ENCODE results near the gene WDR38.
"Not testable (repeated sequence)": the region's sequence is repeated elsewhere in the genome, so short reads cannot be mapped to it uniquely, and the experiment has no call there.

Gene WDR38

GRCh38 chr9:124841075-124841821 lies 12.0 kb upstream of the WDR38 start:
- Histone ChIP-seq H3K27ac (ENCODE audit: insufficient read depth in 1 of 2, low read depth in 1 of 2, low read length in 2 of 2, poor library complexity in 1 of 2, severe bottlenecking in 2 of 2) (no peak overlapping the region), H3K27me3 (replicated peaks in 2 of 5; ENCODE audit: control insufficient read depth in 4 of 5, insufficient read depth in 5 of 5, low read length in 4 of 5) (no peaks in the 10 kb centered on the region), H3K9me3 (ENCODE audit: control extremely low read depth in 1 of 5, control insufficient read depth in 4 of 5, insufficient read depth in 2 of 5, low read depth in 1 of 5, low read length in 4 of 5) (no peaks in the 10 kb centered on the region), H3K4me1 (ENCODE audit: control extremely low read depth in 1 of 4, control insufficient read depth in 4 of 4, insufficient read depth in 4 of 4, low read length in 3 of 4) (no peaks in the 10 kb centered on the region), H3K4me3 (ENCODE audit: control insufficient read depth in 1 of 7, extremely low read depth in 1 of 7, insufficient read depth in 4 of 7, low read depth in 2 of 7, low read length in 6 of 7) (no peak overlapping the region), H3K36me3 (ENCODE audit: control insufficient read depth in 4 of 4, insufficient read depth in 4 of 4, low read length in 3 of 4) (no peaks in the 10 kb centered on the region)
- ChIA-PET CTCF (interaction anchor here (0.8 to 15.6 kb wide), 10 partner anchors 10 to 67 kb away, joined by 3 to 213 read pairs (median 6); partner anchors contain the start of genes OLFML2A and WDR38), POLR2A (no interaction called here)
- DNase-seq = no peak
- WGBS (ENCODE audit: insufficient coverage) = 98% methylated on average over 7 of the region's 14 CpGs

- ChIA-PET POLR2A (no interaction called here), CTCF (interaction anchor here (0.6 to 21.5 kb wide), 6 partner anchors 8 to 330 kb away, joined by 3 to 547 read pairs (median 4); partner anchors contain the start of genes NR6A1, OLFML2A and WDR38)
- DNase-seq = no peak
- no peaks in the 10 kb centered on the region for H3K4me1 ChIP-seq (ENCODE audit: control extremely low read depth in 1 of 4, control insufficient read depth in 4 of 4, insufficient read depth in 4 of 4, low read length in 3 of 4)
- WGBS (ENCODE audit: insufficient coverage) = 95% methylated on average over 11 of the region's 11 CpGs
- no peak overlapping the region for H3K27ac ChIP-seq (ENCODE audit: insufficient read depth in 1 of 2, low read depth in 1 of 2, low read length in 2 of 2, poor library complexity in 1 of 2, severe bottlenecking in 2 of 2)
- H3K4me3 ChIP-seq (ENCODE audit: control insufficient read depth in 1 of 7, extremely low read depth in 1 of 7, insufficient read depth in 4 of 7, low read depth in 2 of 7, low read length in 6 of 7) = no peak overlapping the region
- H3K27me3 ChIP-seq (replicated peaks in 2 of 5; ENCODE audit: control insufficient read depth in 4 of 5, insufficient read depth in 5 of 5, low read length in 4 of 5) = no peaks in the 10 kb centered on the region
- H3K36me3 ChIP-seq (ENCODE audit: control insufficient read depth in 4 of 4, insufficient read depth in 4 of 4, low read length in 3 of 4) = no peaks in the 10 kb centered on the region
- H3K9me3 ChIP-seq (ENCODE audit: control extremely low read depth in 1 of 5, control insufficient read depth in 4 of 5, insufficient read depth in 2 of 5, low read depth in 1 of 5, low read length in 4 of 5) = no peaks in the 10 kb centered on the region
Observed at GRCh38 chr9:124843456-124844034, 9.7 kb upstream of the WDR38 start.

DNA sequence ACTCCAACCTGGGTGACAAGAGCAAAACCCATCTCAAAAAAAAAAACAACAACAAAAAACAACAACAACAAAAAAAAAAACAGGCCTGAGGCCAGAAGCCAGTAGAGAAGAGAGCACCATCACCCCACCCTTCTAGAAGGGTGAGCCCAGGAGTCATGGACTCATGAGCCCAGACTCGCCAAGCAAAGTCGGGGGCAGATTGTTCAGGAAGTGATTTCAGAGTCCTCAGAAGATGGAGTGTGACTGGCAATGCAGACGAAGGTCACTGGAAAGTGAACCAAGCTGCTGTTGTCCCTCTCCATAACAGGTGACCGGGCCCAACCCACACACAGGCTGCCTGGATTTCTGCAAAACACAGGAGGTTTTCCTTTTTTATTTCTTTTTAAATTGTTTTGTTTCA lies 9.0 kb upstream of the WDR38 start:
- Histone ChIP-seq H3K9me3 (ENCODE audit: control extremely low read depth in 1 of 5, control insufficient read depth in 4 of 5, insufficient read depth in 2 of 5, low read depth in 1 of 5, low read length in 4 of 5) (no peaks in the 10 kb centered on the region), H3K4me1 (ENCODE audit: control extremely low read depth in 1 of 4, control insufficient read depth in 4 of 4, insufficient read depth in 4 of 4, low read length in 3 of 4) (no peaks in the 10 kb centered on the region), H3K36me3 (ENCODE audit: control insufficient read depth in 4 of 4, insufficient read depth in 4 of 4, low read length in 3 of 4) (no peaks in the 10 kb centered on the region), H3K4me3 (ENCODE audit: control insufficient read depth in 1 of 7, extremely low read depth in 1 of 7, insufficient read depth in 4 of 7, low read depth in 2 of 7, low read length in 6 of 7) (no peak overlapping the region), H3K27ac (ENCODE audit: insufficient read depth in 1 of 2, low read depth in 1 of 2, low read length in 2 of 2, poor library complexity in 1 of 2, severe bottlenecking in 2 of 2) (no peak overlapping the region), H3K27me3 (replicated peaks in 2 of 5; ENCODE audit: control insufficient read depth in 4 of 5, insufficient read depth in 5 of 5, low read length in 4 of 5) (no peaks in the 10 kb centered on the region)
- no peak for DNase-seq
- POLR2A ChIA-PET = no interaction called here
- CTCF ChIA-PET = interaction anchor here (14.8 to 21.5 kb wide), 2 partner anchors 9 to 70 kb away, joined by 213 to 547 read pairs; partner anchors contain the start of genes NR6A1 and OLFML2A
- WGBS (ENCODE audit: insufficient coverage) = 67% methylated on average over 3 of the region's 4 CpGs

- not testable (repeated sequence) for H3K9me3 ChIP-seq (ENCODE audit: control extremely low read depth in 1 of 5, control insufficient read depth in 4 of 5, insufficient read depth in 2 of 5, low read depth in 1 of 5, low read length in 4 of 5); DNase-seq; H3K36me3 ChIP-seq (ENCODE audit: control insufficient read depth in 4 of 4, insufficient read depth in 4 of 4, low read length in 3 of 4); H3K27ac ChIP-seq (ENCODE audit: insufficient read depth in 1 of 2, low read depth in 1 of 2, low read length in 2 of 2, poor library complexity in 1 of 2, severe bottlenecking in 2 of 2); H3K4me3 ChIP-seq (ENCODE audit: control insufficient read depth in 1 of 7, extremely low read depth in 1 of 7, insufficient read depth in 4 of 7, low read depth in 2 of 7, low read length in 6 of 7); H3K4me1 ChIP-seq (ENCODE audit: control extremely low read depth in 1 of 4, control insufficient read depth in 4 of 4, insufficient read depth in 4 of 4, low read length in 3 of 4); H3K27me3 ChIP-seq (replicated peaks in 2 of 5; ENCODE audit: control insufficient read depth in 4 of 5, insufficient read depth in 5 of 5, low read length in 4 of 5)
- CTCF ChIA-PET = interaction anchor here (0.6 to 21.5 kb wide), 5 partner anchors 9 to 249 kb away, joined by 3 to 547 read pairs (median 4); partner anchors contain the start of genes NR6A1 and OLFML2A
- POLR2A ChIA-PET = interaction anchor here (0.7 kb wide), 1 partner anchor 225 kb away, joined by 3 read pairs; no protein-coding TSS in a partner anchor
- WGBS (ENCODE audit: insufficient coverage) = 88% methylated on average over 6 of the region's 9 CpGs
Observed at GRCh38 chr9:124846467-124846866, 6.8 kb upstream of the WDR38 start.

DNA sequence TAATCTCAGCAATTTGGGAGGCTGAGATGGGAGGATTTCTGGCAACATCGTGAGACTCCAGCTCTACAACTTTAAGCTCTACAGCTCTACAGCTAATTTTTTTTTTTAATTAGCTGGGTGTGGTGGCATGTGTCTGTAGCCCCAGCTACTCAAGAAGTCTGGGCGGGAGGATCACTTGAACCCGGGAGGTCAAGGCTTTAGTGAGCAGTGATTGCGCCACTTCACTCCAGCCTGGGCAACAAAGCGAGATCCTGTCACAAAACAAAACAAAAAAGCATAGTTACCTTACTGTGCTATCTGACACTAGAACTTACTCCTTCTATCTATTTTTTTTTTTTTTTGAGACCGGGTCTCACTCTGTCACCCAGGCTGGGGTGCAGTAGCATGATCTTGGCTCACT lies 6.3 kb upstream of the WDR38 start:
- ChIA-PET POLR2A (no interaction called here), CTCF (interaction anchor here (0.6 to 21.5 kb wide), 5 partner anchors 9 to 248 kb away, joined by 3 to 547 read pairs (median 4); partner anchors contain the start of genes NR6A1 and OLFML2A)
- H3K4me1 ChIP-seq (ENCODE audit: control extremely low read depth in 1 of 4, control insufficient read depth in 4 of 4, insufficient read depth in 4 of 4, low read length in 3 of 4) = peaks cover 0 to 9% (median 4%) of the 10 kb centered on the region in 4 experiments

DNA sequence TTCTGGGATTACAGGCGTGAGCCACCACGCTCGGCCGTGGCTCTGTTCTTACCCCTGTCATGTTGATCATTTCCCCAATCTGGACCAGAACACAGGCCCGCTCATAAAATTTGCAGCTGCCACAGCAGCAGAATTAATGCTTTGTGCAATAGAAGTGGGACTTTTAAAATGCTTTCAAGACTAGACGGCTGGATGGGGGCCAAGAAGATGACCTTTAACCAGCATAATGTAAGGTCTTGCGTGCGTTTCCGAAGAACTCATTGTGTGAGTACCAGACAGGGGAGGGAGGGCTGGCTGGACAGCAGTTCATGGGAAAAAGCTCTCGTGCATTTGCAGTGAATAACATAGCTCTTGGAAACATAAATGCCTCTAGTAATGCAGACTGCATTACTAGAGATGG lies 3.5 kb upstream of the WDR38 start:
- H3K9me3 ChIP-seq (ENCODE audit: control extremely low read depth in 1 of 5, control insufficient read depth in 4 of 5, insufficient read depth in 2 of 5, low read depth in 1 of 5, low read length in 4 of 5) = no peaks in the 10 kb centered on the region
- no peaks in the 10 kb centered on the region for H3K36me3 ChIP-seq (ENCODE audit: control insufficient read depth in 4 of 4, insufficient read depth in 4 of 4, low read length in 3 of 4)
- ChIA-PET CTCF (interaction anchor here (0.8 to 21.5 kb wide), 7 partner anchors 9 to 75 kb away, joined by 3 to 547 read pairs (median 6); partner anchors contain the start of genes NR6A1 and OLFML2A), POLR2A (interaction anchor here (0.6 kb wide), 1 partner anchor 183 kb away, joined by 3 read pairs; no protein-coding TSS in a partner anchor)
- no peak overlapping the region for H3K4me3 ChIP-seq (ENCODE audit: control insufficient read depth in 1 of 7, extremely low read depth in 1 of 7, insufficient read depth in 4 of 7, low read depth in 2 of 7, low read length in 6 of 7)
- no peak for DNase-seq
- H3K27me3 ChIP-seq (replicated peaks in 2 of 5; ENCODE audit: control insufficient read depth in 4 of 5, insufficient read depth in 5 of 5, low read length in 4 of 5) = no peaks in the 10 kb centered on the region
- 98% methylated on average over 8 of the region's 10 CpGs for WGBS (ENCODE audit: insufficient coverage)
- peaks cover 0 to 21% (median 17%) of the 10 kb centered on the region in 4 experiments for H3K4me1 ChIP-seq (ENCODE audit: control extremely low read depth in 1 of 4, control insufficient read depth in 4 of 4, insufficient read depth in 4 of 4, low read length in 3 of 4)
- H3K27ac ChIP-seq (ENCODE audit: insufficient read depth in 1 of 2, low read depth in 1 of 2, low read length in 2 of 2, poor library complexity in 1 of 2, severe bottlenecking in 2 of 2) = no peak overlapping the region

More for the DNA sequence above, 6.3 kb upstream of the WDR38 start:
- Histone ChIP-seq H3K36me3 (ENCODE audit: control insufficient read depth in 4 of 4, insufficient read depth in 4 of 4, low read length in 3 of 4) (no peaks in the 10 kb centered on the region), H3K4me3 (ENCODE audit: control insufficient read depth in 1 of 7, extremely low read depth in 1 of 7, insufficient read depth in 4 of 7, low read depth in 2 of 7, low read length in 6 of 7) (no peak overlapping the region), H3K27me3 (replicated peaks in 2 of 5; ENCODE audit: control insufficient read depth in 4 of 5, insufficient read depth in 5 of 5, low read length in 4 of 5) (no peaks in the 10 kb centered on the region), H3K27ac (ENCODE audit: insufficient read depth in 1 of 2, low read depth in 1 of 2, low read length in 2 of 2, poor library complexity in 1 of 2, severe bottlenecking in 2 of 2) (no peak overlapping the region), H3K9me3 (ENCODE audit: control extremely low read depth in 1 of 5, control insufficient read depth in 4 of 5, insufficient read depth in 2 of 5, low read depth in 1 of 5, low read length in 4 of 5) (no peaks in the 10 kb centered on the region)
- DNase-seq = no peak
- 95% methylated on average over 4 of the region's 6 CpGs for WGBS (ENCODE audit: insufficient coverage)

Measured in common myeloid progenitor, CD34-positive (primary cell).